Common myeloid progenitor, CD34-positive (primary cell): Measurements from ENCODE around the gene FGA.

Experiments
- CTCF ChIA-PET: fragments of 350-600 bp; sonication (Branson Sonifier 250); formaldehyde crosslinking; loops from one replicate; lab custom pipeline; 2021; ENCODE audit warnings: antibody characterized with exemption; lab: Charles Lee
- POLR2A ChIA-PET: fragments of 350-600 bp; sonication (Branson Sonifier 250); formaldehyde crosslinking; loops from one replicate; lab custom pipeline; 2021; ENCODE audit warnings: antibody characterized with exemption; lab: Charles Lee
- DNase-seq, 3 donors: peaks; one replicate each; pipeline versions ENCODE4 v3.0.0 to v3.0.0-alpha.2; 2013
- H3K27ac ChIP-seq, 2 experiments: 1 replicate in 1 of 2; 2 replicates in 1 of 2; pipeline ENCODE4 v1.7.0; 2013; ENCODE audit warnings: inconsistent platforms in 2 of 2, low read length in 2 of 2, mild to moderate bottlenecking in 2 of 2, low read depth in 1 of 2, moderate library complexity in 1 of 2; ENCODE audit not compliant: severe bottlenecking in 2 of 2, insufficient read depth in 1 of 2, poor library complexity in 1 of 2
- H3K27me3 ChIP-seq, 5 experiments: replicated peaks in 2 of 5; 1 replicate in 3 of 5; 2 replicates in 2 of 5; pipeline versions ENCODE4 v1.6.1 to v1.7.0; 2013; ENCODE audit warnings: low read length in 4 of 5, mild to moderate bottlenecking in 2 of 5, moderate library complexity in 2 of 5, inconsistent platforms in 1 of 5; ENCODE audit not compliant: insufficient read depth in 5 of 5, control insufficient read depth in 4 of 5
- H3K36me3 ChIP-seq, 4 experiments: 1 replicate in 2 of 4; 2 replicates in 2 of 4; pipeline versions ENCODE4 v1.6.1 to v1.7.0; 2013; ENCODE audit warnings: low read length in 3 of 4, control low read depth in 1 of 4, mild to moderate bottlenecking in 1 of 4; ENCODE audit not compliant: control insufficient read depth in 4 of 4, insufficient read depth in 4 of 4
- H3K4me1 ChIP-seq, 4 experiments: 1 replicate in 3 of 4; 2 replicates in 1 of 4; pipeline versions ENCODE4 v1.6.1 to v1.7.1; 2013; ENCODE audit warnings: low read length in 3 of 4, mild to moderate bottlenecking in 3 of 4, control low read depth in 1 of 4, inconsistent platforms in 1 of 4, moderate library complexity in 1 of 4; ENCODE audit not compliant: control insufficient read depth in 4 of 4, insufficient read depth in 4 of 4; ENCODE audit errors: control extremely low read depth in 1 of 4
- H3K4me3 ChIP-seq, 7 experiments: 1 replicate in 4 of 7; 2 replicates in 3 of 7; pipeline versions ENCODE4 v1.5.1 to v1.7.0; 2013; ENCODE audit warnings: mild to moderate bottlenecking in 7 of 7, low read length in 6 of 7, moderate library complexity in 6 of 7, inconsistent platforms in 2 of 7, low read depth in 2 of 7, control low read depth in 1 of 7; ENCODE audit not compliant: insufficient read depth in 4 of 7, control insufficient read depth in 1 of 7; ENCODE audit errors: extremely low read depth in 1 of 7
- H3K9me3 ChIP-seq, 5 experiments: 1 replicate in 4 of 5; 2 replicates in 1 of 5; pipeline versions ENCODE4 v1.6.1 to v1.7.1; 2013; ENCODE audit warnings: low read length in 4 of 5, mild to moderate bottlenecking in 2 of 5, inconsistent platforms in 1 of 5, low read depth in 1 of 5, moderate library complexity in 1 of 5; ENCODE audit not compliant: control insufficient read depth in 4 of 5, insufficient read depth in 2 of 5; ENCODE audit errors: control extremely low read depth in 1 of 5
- WGBS: methylation state at CpG from one replicate; pipeline ENCODE4 v1.1.5; 2013; ENCODE audit not compliant: insufficient coverage; 5-methylcytosine and 5-hydroxymethylcytosine counted together

The FGA gene

GRCh38 chr4:154591890-154592289 lies 1.3 kb upstream of the FGA start:
- WGBS: 100% methylated on average over 1 of the region's 3 CpGs

DNA sequence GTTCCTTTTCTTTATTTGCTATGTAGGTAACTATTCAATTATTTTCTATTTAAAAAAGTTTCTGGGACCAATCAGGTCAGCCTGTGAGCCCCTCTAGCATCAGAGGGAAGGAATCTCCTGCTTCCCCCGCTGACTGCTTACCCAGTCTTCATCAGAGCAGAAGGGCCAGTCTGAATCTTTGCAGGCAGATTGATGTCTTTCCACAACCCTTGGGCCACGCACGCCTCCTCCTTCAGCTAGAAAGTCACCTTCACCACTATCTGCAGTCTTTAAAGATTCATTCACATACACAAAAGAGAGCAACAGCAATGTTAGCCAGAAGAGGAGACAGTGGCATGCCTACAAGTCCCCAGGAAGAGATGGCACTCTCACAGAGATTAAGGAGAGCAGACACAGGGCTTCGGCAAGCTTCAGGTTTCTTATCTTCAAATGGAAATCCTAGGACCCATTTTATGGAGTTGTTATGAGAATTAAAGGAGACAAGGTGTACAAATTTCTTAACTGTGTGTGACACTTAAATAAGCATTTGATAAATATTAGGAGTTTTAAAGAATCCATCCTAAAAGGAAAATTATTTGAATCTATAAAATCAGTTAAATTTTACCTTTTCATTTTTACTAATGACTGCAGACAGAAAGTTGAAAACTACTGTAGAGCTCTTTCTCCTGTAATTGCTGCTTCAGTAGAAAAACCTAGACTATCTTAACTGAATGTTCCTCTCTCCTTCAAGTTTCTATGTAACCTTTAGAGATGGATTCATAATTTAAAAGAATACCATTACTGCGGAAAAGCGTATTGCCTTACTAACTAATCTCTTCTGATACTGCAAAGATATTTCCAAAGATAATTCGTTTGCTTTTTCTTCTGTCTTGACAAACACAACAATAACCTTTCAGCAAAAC lies 995 bp downstream of the FGA start:
- Histone ChIP-seq H3K36me3 (no peaks in the 10 kb centered on the region), H3K9me3 (no peaks in the 10 kb centered on the region), H3K4me1 (no peaks in the 10 kb centered on the region), H3K27ac (no peak overlapping the region), H3K27me3 (peaks cover 0 to 2% (median 0%) of the 10 kb centered on the region in 5 experiments), H3K4me3 (no peak overlapping the region)
- ChIA-PET POLR2A (no interaction called here), CTCF (interaction anchor here (1.2 kb wide), 1 partner anchor 31 kb away, joined by 3 read pairs; no protein-coding TSS in a partner anchor)
- WGBS: 93% methylated on average over 4 of the region's 7 CpGs
- DNase-seq: no peak

More at GRCh38 chr4:154591890-154592289, 1.3 kb upstream of the FGA start:
- DNase-seq: no peak
- Histone ChIP-seq H3K9me3 (no peaks in the 10 kb centered on the region), H3K27me3 (peaks cover 0 to 2% (median 0%) of the 10 kb centered on the region in 5 experiments), H3K36me3 (no peaks in the 10 kb centered on the region), H3K27ac (no peak overlapping the region), H3K4me3 (no peak overlapping the region), H3K4me1 (no peaks in the 10 kb centered on the region)
- CTCF ChIA-PET: interaction anchor here (1.2 to 2.2 kb wide), 3 partner anchors 27 to 46 kb away, joined by 3 to 8 read pairs (median 4); no protein-coding TSS in a partner anchor
- POLR2A ChIA-PET: no interaction called here

DNA sequence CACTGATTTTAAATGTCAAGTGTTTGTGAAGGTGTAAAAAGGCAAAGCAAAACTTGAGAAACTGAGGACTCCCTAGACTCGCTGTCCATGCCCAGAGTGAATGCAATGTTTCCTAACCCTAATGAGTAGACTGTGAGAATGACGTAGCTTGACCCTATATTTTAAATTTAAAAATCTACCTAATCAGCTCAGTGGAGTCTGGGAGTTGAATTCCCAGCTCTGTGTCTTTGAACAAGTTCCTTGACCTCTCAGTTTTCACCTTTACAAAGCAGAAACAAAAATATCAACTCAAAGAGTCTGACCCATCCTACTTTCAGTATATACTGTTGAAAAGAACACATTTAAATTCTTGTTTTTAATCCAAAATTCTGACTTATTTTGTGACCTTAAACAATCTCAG lies 2.3 kb downstream of the FGA start:
- H3K4me3 ChIP-seq: no peak overlapping the region
- H3K27me3 ChIP-seq: peaks cover 0 to 2% (median 0%) of the 10 kb centered on the region in 5 experiments
- no peaks in the 10 kb centered on the region for H3K36me3 ChIP-seq
- ChIA-PET POLR2A (no interaction called here), CTCF (no interaction called here)
- no peaks in the 10 kb centered on the region for H3K9me3 ChIP-seq
- DNase-seq: no peak
- H3K4me1 ChIP-seq: no peaks in the 10 kb centered on the region
- 80% methylated on average over 1 of the region's 2 CpGs for WGBS
- H3K27ac ChIP-seq: no peak overlapping the region

DNA sequence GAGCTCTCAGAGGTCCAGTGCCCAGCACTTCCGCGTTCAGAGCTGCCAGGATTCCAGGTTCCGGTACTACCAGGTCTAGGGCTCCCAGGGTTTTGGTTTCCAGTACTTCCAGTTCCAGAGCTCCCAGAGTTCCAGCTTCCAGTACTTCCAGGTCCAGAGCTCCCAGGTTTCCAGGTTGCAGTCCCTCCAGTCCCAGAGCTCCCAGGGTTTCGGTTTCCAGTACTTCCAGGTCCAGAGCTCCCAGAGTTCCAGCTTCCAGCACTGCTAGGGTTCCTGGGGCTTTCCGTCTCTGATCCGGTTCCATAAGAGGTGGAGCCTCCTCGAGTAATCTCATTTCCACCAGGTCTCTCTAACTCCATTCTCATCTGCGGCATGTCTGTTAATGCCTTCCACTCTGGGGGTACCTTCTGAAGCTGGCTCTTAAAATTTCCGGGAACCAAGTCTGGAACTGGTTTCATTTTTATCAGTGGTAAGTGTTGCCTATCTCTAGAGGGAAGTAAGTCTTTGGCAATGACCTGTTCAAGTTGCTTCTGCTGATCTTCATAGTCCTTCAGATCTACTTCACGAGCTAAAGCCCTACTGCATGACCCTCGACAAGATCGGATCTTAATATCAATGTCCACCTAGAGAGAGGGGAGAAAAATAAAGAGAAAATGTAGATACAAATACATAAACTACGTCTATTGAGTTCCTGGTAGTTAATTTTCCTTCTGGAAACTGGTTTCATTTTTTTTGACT lies 4.1 kb downstream of the FGA start:
- H3K4me3 ChIP-seq: no peak overlapping the region
- H3K36me3 ChIP-seq: no peaks in the 10 kb centered on the region
- no peak for DNase-seq
- ChIA-PET CTCF (no interaction called here), POLR2A (no interaction called here)
- no peaks in the 10 kb centered on the region for H3K4me1 ChIP-seq
- 92% methylated on average over 12 of the region's 13 CpGs for WGBS
- H3K27ac ChIP-seq: no peak overlapping the region
- H3K9me3 ChIP-seq: no peaks in the 10 kb centered on the region
- H3K27me3 ChIP-seq: peaks cover 0 to 2% (median 0%) of the 10 kb centered on the region in 5 experiments

- Histone ChIP-seq H3K4me1 (no peaks in the 10 kb centered on the region), H3K36me3 (no peaks in the 10 kb centered on the region), H3K27me3 (peaks cover 0 to 2% (median 0%) of the 10 kb centered on the region in 5 experiments), H3K4me3 (no peak overlapping the region), H3K27ac (no peak overlapping the region), H3K9me3 (no peaks in the 10 kb centered on the region)
- ChIA-PET POLR2A (interaction anchor here (0.6 kb wide), 1 partner anchor 12 kb away, joined by 3 read pairs; no protein-coding TSS in a partner anchor), CTCF (interaction anchor here (0.9 to 1.1 kb wide), 3 partner anchors 10 to 27 kb away, joined by 3 to 4 read pairs (median 3); partner anchors contain the start of gene FGG)
- DNase-seq: no peak
- 96% methylated on average over 9 of the region's 10 CpGs for WGBS
Measured at GRCh38 chr4:154585369-154586018, 5.0 kb downstream of the FGA start.

DNA sequence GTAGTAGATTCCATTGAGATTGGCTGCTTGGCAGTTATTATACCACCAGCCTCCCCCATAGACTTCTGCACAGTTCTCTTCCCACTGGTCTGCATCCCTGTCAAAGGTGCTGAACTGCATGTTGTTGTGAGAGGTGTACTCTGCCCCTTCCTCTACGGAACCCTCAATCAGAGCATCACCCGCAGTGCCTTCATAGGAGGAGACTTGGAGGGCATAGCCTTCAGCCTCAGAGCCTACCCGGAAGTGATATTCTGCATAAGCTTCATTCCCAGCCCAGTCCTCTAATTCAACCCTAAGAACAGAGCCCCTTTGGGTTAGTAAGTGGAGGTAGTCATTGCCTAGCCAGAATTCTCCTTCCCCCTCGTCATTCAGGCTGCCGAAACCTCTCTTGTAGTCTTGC lies 6.3 kb downstream of the FGA start:
- Histone ChIP-seq H3K27me3 (peaks cover 0 to 2% (median 0%) of the 10 kb centered on the region in 5 experiments), H3K9me3 (no peaks in the 10 kb centered on the region), H3K4me1 (no peaks in the 10 kb centered on the region), H3K27ac (no peak overlapping the region), H3K36me3 (no peaks in the 10 kb centered on the region), H3K4me3 (no peak overlapping the region)
- CTCF ChIA-PET: interaction anchor here (1.1 kb wide), 1 partner anchor 29 kb away, joined by 3 read pairs; the partner anchor contains the start of gene FGG
- 95% methylated on average over 4 of the region's 5 CpGs for WGBS
- DNase-seq: no peak
- POLR2A ChIA-PET: no interaction called here
